Measurements from ENCODE around the gene PSMD5.

DNA sequence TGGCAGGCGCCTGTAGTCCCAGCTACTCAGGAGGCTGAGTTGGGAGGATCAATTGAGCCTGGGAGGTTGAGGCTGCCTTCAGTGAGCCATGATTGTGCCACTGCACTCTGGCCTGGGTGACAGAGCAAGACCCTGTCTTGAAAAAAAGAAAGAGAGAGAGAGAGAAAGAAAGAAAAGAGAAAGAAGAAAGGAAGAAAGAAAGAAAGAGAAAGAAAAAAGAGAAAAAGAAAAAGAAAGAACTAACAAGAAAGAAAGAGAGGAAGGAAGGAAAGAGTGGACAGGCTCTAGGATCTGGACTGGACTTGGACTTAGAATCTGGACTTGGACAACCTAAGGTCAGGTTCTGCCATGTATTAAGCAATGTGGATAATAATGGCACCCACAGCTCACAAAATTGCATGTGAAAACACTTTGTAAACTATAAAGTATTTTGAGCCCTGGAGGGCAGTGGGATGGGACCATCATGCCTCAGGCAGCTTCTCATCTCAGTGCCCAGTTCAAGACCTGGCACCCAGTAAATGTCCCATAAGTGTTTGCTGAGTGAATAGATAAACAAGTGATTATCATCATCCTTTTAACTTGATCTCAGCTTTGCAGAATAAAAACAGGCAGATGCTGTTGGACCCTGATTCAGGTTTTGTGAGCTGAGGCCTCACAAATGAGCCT, 47.0 kb upstream of the PSMD5 start:
- TF ChIP-seq, protein P1, sequence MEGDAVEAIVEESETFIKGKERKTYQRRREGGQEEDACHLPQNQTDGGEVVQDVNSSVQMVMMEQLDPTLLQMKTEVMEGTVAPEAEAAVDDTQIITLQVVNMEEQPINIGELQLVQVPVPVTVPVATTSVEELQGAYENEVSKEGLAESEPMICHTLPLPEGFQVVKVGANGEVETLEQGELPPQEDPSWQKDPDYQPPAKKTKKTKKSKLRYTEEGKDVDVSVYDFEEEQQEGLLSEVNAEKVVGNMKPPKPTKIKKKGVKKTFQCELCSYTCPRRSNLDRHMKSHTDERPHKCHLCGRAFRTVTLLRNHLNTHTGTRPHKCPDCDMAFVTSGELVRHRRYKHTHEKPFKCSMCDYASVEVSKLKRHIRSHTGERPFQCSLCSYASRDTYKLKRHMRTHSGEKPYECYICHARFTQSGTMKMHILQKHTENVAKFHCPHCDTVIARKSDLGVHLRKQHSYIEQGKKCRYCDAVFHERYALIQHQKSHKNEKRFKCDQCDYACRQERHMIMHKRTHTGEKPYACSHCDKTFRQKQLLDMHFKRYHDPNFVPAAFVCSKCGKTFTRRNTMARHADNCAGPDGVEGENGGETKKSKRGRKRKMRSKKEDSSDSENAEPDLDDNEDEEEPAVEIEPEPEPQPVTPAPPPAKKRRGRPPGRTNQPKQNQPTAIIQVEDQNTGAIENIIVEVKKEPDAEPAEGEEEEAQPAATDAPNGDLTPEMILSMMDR (conservative IDR thresholded peaks at IDR 0.05 in 1 of 2, IDR thresholded peaks at IDR 0.05 in 1 of 2; ENCODE audit: low read depth in 1 of 2, low read length in 2 of 2): no peak
- no peak for TF ChIP-seq EZH2 (IDR thresholded peaks at IDR 0.05; ENCODE audit: low read length, missing control alignments)

Data from fibroblast of lung (primary cell).